DMS79 treated with DMSO at 0.1 percent for 48 hours (cell line): ENCODE results near the gene KIF1C.
"Not testable (repeated sequence)": the region's sequence is repeated elsewhere in the genome, so short reads cannot be mapped to it uniquely, and the experiment has no call there.

ENCODE experiments used
- DNase-seq: peaks from one replicate; lab custom pipeline; 2025; lab: John Stamatoyannopoulos, UW

Gene KIF1C

DNA sequence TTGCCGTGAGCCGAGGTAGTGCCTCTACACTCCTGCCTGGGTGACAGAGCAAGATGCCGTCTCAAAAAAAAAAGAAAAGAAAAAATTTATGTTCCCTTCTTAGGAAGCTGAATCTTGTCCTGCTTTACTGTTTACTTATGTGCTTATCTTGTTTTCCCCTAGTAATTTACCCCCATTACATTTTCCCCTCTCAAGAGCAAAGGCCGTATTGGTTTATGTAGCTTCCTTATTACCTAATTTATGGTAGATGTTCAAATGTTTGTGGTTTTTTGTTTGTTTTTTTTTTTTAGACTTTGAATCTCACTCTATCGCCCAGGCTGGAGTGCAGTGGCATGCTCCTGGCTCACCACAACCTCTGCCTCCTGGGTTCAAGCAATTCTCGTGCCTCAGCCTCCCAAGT lies 47.7 kb downstream of the KIF1C start:
- DNase-seq = no peak

DNA sequence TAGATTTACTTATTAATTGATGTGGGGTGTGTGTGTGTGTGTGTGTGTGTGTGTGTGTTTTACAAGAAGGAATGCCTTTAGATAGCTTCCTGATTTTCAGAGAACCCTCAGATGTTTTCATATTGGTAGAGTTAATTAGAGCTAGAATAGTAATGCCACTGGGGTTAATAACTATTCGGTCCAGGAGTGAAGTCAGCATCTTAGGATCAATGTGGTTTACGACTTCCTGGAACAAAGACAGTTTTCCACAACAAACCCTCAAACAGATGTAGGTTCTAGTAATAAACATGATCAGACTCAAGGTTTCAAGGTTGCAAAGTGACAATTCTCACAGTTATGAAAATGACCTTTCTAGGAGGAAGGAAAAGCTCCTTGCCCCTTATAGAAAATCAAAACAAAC lies 49.7 kb downstream of the KIF1C start:
- no peak for DNase-seq

DNA sequence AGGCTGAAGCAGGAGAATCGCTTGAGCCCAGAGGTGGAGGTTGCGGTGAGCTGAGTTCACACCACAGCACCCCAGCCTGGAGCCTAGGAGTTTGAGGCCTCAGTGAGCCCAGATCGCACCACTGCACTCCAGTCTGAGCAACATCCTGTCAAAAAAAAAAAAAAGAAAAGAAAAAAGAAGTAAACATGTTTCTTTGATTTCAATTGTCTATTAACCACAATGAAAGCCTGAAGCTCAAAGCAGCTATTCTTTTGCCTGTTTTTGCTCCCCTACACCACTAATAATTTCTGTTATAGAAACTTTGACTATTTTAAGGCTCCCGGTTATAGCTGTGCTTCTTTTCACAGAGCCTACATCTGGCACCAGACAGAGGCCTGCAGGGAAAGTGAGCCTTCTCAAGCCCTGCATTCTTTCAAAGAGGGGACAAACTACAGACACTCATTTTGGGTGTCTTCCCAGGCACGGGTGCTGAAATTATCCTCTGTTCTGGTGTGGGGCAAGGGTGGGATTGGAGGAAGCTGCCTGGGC lies 51.6 kb downstream of the KIF1C start:
- DNase-seq = no peak

DNA sequence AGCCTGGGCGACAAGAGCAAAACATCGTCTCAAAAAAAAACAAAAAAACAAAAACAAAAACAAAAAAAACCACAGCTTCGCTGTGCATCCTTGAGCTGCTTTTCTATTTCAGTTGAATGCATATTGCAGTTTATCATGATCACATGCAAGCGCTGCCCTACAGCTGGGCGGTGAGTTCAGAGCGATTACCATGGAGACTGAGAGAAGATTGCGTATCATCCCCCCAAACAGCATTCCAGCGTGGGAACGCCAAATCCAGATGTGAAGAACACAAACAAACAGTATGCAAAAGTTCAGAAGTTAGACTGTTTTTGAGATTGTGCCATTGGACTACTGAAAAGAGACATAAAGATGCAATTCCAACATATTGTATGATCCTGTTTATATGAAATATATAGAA lies 52.5 kb downstream of the KIF1C start:
- DNase-seq = no peak

DNA sequence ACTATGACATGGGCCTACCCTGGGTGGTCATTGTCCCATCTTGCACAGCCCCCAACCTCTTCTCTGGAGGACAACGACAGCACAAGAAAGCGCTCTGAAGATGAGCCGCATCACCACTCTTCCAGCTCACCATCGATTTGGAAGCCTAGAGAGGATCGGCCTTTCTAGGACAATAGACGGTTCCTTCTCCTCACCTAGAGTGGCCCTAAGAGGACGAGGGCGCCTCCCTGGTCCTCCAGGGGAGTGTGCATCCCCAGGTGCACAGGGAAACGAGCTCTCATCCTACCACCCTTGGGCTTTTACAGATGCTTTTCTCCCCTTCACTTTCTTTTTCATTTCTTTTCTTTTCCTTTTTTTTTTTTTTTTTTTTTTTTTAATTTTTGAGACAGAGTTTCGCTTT lies 57.8 kb downstream of the KIF1C start:
- no peak for DNase-seq

DNA sequence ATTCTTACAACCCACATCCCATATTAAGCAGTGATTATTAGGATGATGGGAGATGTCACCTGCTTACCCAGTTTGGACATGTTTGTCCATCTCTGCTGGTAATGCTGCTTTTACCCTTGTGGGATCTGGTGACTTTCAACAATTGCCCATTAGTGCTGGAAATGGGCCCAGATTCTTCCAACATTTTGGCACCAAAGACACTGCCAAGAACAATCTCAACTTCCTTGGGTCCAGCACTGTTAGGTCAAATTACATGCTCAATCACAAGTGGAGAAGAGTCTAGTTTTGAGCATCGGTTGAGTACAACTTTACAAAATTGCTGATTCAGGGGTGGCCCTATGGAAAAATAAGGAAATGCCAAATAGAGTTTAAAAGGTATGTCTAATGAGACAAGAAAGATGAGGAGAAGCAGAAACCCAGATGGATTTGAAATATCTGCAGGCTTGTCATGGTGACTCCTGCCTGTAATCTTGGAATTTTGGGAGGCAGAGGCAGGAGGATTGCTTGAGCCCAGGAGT lies 67.5 kb downstream of the KIF1C start:
- DNase-seq = peak; percentile 47

DNA sequence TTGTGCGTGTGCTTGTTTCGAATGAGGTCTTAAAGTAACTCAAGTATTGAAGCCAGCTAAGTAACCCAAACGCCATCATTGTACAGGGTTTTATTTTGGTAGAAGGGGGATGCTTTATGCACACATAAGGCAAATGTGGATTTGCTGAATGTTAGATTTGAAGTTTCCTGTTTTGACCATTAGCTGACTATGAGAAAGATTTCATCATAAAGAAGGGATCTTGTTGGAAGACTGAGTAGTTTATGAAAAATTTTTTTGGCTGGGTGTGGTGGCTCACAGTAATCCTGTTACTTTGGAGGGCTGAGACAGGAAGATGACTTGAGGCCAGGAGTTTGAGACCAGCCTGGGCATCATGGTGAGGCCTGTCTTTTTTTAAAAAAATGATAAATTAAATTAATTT lies 70.5 kb downstream of the KIF1C start:
- DNase-seq = no peak

DNA sequence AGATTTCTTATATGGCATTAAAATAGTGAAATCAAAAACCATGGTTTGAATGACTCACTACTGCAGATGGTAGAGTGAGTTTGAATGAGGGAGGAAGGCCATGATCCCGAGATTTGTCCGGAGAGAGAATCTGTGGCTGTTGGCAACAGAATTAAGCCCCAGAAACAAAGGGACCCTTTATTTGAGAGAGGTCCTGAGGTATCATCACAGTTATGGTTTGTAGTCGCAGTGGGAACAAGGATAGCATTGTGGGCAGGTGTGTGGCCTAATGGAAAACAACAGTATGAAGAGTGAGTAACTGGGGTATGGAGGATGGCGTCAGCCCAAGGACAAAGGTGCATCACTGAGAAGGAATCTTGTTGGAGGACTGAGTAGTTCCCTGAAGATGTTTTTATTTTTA lies 72.0 kb downstream of the KIF1C start:
- no peak for DNase-seq

DNA sequence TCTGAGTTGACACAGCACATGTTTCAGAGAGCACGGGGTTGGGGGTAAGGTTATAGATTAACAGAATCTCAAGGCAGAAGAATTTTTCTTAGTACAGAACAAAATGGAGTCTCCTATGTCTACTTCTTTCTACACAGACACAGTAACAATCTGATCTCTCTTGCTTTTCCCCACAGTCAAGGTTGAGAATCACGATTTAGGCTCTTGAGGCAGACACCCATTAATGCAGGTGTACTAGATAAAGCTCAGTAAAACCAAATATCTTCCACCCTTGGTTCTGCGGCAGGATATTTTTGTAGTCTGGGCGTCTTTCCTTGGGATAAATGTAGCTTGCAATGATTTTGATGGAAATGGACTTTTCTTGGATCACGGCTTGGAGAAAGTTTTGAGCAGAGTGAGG lies 77.7 kb downstream of the KIF1C start:
- DNase-seq = not testable (repeated sequence)

DNA sequence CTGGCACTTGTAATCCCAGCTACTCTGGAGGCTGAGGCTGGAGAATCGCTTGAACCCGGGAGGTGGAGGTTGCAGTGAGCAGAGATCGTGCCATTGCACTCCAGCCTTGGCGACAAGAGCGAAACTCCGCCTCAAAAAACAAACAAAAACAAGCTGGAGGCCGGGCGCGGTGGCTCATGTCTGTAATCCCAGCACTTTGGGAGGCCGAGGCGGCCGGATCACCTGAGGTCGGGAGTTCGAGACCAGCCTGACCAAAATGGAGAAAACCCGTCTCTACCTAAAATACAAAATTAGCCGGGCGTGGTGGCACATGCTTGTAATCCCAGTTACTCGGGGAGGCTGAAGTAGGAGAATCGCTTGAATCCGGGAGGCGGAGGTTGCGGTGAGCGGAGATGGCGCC lies 79.5 kb downstream of the KIF1C start:
- DNase-seq = not testable (repeated sequence)

DNA sequence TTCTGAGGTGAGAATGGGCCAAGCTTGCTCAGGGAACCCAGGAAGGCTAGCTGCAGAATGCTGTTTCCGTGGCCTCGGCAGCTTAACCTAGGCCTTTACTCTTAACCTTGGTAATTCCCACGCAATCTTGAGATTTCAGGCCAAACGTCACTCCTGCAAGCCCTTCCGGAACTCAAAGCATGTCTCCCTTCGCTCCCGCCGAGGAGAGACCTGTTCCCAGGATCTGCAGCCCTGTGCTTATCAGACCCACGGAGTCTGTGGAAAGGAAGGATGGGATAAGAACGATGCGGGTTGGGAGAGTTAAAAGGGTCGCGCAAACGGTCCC lies 80.0 kb downstream of the KIF1C start:
- no peak for DNase-seq
